HG03378 (cell line): ENCODE measurements around the gene KCND2.

Experiments
- ATAC-seq: cut with Tn5 transposase; IDR thresholded peaks from one replicate; pipeline ENCODE4 v1.9.1; 2021; ENCODE audit warnings: mild to moderate bottlenecking, moderate library complexity; ENCODE audit not compliant: unreplicated experiment

KCND2 gene

DNA sequence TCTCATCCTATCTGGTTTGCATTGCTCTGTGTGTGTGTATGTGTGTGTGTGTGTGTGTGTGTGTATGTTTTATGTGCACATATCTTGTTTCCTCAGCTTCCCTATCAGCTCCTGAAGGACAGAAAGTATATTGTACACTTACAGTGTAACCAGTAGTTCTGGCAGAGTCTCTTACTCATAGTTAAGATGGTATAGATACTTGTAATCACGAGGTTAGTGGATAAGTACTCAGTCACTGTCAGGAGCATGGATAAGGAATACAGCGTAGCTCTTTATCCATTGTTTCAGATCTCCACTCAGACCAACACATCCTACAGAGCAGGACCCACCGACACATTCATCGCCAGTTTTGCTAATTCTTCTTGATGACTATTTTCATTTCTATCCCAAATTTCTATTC lies 309.9 kb downstream of the KCND2 start:
- ATAC-seq = no peak

DNA sequence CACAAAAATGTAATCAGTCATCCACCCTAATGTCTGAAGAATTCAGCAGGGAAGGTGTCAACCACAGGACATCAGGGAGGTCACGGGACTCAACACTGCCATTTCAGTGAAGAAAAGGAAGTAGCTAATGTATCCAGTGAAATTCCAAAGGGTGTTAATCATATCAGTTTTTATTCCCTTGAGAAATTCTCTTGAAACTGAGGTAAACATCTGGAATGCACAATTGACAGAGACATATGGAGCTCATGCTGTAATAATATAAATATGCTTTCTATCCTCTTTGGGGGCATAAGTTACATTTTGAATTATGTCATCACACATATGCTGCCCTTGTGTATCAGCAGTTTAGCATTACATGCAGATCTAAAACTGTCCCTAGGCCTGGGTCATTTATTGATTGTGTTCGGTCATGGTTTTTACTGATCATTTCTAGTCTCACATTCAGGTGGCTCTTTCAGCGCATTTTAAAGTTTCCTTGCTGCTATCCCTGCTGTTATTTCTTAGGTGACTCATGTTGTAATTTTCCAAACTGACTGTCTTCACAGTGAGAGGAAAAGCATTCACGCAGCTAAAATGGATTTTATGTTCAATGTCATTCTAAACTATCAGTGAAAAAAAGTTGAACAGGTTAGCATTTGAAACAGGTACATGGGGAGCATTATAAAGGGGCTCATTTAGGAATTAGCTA lies 311.1 kb downstream of the KCND2 start:
- no peak for ATAC-seq

DNA sequence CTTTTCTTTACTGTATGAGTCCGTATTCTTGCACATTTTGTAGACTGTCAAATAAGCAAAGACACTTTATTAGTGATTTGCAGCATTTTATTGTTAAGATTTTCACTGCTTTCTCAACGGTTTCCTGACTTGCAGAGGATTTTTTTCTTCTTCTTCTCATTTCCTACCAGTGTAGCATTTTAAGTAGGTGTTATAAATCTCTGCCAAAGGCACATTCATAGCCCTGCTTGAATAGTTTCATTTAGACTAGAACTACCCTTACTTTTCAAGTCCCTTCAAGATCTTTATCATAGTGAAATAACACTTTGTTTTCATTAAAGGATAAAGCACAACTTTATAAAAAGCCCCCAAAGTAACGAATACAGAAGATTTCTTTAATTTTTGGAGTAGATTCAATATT lies 313.6 kb downstream of the KCND2 start:
- ATAC-seq = no peak

DNA sequence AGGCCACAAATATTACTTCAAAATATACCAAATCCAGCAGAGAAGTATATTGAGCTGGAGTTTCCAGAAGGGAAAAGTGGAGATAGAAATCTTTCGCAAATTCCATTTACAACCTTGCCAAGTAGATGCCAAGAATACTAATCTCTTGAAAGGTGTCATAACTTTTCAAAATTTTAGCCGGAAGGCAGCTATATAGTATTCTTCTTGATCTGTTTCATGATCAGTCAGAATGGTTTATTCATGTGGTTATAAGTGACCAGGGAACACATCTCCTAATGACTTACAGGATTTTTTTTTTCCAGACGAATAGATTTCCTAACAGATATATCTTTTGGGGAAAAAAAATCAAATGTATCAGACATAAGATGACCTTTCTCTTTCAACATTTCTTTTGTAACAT lies 314.3 kb downstream of the KCND2 start:
- ATAC-seq = no peak

DNA sequence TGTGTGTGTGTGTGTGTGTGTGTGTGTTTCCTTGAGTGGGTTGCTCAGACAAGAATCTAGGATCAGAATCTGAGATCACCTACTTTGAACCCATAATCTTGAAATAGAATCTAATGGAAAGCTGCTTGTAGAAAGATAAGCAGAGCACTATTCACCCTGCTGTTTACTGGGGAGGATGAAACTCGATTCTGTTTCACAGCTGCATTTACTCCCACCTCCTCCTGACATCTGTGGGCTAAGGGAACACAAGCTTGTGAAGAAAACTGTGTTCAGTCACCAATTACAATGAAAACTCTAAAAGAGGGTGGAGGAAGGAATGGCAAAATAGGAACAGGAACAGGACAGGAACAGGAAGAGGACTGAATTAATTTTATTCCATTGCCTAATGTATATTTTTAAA lies 315.4 kb downstream of the KCND2 start:
- ATAC-seq = no peak

DNA sequence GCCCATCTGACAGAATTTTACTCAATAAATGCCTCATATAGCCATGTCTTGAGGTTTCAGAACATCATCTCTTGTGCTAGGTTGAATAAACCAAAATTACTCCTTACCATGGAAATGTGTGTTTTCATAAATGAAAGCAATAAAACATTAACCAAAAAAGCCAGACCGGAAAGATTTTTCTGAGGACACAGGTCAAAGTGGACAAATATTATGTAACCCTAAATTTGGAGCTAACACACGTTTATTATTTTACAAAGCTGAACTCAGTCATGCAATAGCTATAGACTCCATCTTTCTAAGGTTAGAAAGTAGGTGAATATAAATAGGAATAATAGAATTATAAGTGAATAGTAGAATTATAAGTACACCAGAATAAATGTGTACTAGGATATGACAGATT lies 315.9 kb downstream of the KCND2 start:
- no peak for ATAC-seq

DNA sequence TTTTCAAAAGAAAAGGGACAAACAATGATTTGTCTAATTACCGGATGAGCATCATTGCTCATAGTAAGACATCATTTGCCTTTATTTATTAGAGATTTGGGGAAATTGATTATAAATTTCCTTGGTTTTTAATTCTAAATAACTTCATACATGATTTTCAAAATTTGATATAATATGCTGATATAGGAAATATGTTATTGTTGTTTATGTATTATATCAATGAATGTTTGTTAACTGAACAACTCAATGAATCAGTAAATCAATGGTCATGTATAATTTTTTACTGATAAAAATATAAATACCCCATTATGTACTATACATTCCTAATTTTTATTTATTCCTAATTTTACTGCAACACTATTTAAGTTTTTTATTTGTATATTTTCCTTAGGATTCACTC lies 327.6 kb downstream of the KCND2 start:
- ATAC-seq = no peak

DNA sequence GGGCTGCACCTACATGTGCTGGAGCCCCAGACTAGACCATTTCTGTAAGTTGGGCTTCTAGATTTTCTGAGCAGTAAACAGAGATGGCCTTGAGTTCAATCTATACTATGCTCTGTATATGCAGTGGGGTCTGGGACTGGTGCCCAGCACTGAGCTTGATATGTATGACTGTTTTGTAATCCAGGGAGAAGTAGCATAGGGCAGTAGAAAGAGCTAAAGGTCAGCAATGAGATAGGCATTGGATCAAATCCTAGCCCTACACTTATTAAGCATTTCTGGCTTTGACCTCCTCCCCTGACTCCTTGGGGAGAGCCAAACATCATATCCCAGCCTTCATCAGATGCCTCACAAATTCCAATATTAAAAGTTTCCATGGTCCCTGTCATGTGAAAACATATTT lies 330.4 kb downstream of the KCND2 start:
- no peak for ATAC-seq

DNA sequence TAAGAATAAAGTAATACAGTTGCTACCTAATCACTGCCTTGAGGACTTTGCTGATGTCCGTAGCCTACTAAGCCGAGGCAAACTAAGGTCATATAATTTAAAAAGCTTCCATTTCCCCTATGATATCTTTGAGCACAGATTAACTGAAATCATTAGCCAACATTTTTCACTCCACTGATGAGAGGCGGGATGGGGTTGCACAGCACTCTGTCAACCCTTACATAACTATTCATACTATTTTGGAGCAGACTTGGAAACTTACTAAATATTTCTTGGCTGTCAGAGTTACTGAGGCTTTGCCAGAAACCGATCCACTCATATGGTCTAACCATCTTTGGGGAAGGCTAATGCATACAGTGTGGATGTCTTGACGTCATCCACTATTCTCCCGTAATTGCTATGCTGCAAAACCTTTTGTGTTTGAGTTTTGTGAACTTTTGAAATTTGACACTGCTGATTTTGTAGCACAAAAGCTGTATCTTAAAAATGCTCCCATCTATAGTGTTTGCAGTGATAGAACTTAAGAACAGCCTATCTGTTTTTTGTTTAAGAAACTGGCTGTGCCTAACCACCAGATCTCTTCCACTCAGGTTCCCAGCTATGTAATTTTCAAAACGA lies 336.3 kb downstream of the KCND2 start:
- no peak for ATAC-seq

DNA sequence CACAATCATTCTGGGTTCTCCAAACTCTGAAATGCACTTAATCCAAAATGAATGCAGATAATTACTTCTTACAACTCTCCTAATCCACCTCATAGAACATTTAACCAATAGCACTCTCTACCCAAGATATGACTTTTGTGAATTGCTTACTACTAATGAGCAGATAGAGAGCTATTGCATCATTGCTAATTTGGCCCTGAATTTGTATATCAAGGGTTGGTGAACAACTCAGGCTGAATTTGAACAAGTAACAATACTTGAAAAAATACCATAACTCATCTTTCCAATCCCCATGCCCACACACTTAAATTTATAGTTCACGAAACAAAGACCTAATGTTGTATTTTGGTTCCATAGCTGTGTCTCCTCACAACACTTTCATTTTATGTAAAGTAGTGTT lies 339.0 kb downstream of the KCND2 start:
- ATAC-seq = no peak

DNA sequence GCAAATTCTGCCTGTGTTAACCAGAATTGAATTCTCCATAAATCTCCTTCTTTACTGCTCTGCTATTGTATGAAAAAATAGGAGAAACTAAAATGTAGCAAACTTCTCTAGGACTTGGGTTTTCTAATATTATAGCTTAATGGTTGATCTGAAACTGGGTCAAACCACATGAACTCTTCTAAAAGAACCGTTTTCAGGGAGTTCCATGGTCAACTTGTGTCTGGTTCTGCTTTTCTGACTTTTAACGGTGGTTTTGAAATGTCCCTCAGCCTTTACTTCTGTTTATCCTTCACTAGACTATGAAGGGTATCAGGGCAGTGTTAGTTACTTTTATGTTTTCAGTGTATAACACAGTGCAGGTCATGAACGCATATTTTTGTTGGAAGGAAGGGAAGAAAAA lies 342.7 kb downstream of the KCND2 start:
- ATAC-seq = peak; percentile 49

DNA sequence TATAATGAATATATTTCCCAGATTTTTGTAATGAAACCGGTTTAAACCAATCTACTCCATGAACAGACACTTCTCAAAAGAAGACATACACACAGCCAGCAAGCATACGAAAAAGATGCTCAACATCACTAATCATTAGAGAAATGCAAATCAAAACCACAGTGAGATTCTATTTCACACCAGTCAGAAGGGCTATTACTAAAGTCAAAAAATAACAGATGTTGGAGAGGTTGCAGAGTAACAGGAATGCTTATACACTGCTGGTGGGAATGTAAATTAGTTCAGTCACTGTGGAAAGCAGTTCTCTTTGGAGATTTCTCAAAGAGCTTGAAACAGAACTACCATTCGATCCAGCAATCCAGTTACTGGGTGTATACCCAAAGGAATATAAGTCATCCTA lies 344.3 kb downstream of the KCND2 start:
- ATAC-seq = peak; percentile 51

DNA sequence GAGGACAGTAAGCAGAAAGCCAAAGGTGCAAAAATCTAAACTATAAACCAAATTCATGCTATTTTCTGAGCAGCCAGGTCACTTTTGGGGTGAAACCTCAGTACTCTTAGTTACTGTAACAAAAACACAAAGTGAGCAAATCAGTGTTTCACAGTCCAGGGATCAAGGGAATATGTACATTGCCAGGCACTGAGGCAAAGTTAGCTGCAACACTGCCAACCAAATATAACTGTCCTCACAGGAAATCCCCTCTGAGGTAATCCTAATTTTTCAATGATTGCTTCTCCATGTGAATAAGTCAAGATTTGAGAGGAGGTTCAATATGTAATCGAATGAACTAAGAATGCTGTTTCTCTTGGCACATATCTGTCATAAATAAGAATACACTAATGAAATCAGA lies 355.3 kb downstream of the KCND2 start:
- ATAC-seq = no peak

DNA sequence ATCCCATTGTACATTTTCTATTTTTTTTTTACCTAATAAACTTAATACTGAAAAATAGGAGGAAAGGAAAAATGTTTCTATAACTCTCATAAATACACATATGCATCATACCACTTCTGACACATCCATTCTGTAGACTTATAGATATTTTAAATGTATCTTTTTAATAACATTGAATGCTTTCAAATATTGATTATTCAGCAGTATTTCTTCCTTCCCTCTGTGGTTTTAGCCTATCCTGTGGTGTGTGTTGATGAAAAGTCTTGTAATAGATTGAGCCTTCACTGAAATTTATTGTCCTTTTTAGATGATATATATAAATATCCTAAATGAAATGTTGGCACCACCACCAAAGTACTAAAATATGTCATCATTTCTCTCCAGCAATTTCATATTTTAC lies 366.9 kb downstream of the KCND2 start:
- ATAC-seq = no peak

DNA sequence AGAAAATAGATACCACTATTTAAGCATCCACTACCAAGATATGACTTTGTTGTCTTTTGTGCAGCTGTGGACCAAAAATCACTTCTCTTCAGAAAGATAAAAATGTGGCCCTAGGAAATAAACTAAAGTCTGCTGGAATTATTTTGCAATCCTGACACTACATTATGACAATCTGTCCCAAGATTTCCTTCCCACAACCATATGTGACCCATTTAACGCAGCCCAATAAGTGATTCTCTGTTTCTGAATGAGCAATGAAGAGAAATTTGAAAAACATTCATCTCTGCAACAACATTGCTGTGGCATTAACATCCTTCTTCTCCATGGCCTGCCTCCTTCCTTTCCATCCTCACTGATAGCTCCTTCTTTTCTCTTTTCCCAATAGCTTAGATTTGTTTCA lies 373.0 kb downstream of the KCND2 start:
- no peak for ATAC-seq

DNA sequence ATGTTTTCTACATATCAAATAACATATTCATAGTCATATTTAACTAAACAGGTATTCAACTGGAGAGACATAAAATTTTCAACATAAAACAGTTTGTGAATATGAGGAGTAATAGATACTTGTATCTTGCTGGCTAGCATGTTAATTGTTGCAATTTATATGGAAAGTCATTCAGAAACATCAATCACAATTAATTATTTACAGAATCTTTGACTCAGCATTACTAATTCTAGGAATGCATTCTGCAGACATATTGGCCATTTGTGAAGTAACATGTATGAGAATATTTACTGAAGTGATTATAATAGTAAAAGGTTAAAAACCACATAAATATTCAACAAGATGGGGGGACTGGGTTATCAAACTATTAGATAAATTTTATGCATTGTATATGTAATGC lies 381.3 kb downstream of the KCND2 start:
- no peak for ATAC-seq

DNA sequence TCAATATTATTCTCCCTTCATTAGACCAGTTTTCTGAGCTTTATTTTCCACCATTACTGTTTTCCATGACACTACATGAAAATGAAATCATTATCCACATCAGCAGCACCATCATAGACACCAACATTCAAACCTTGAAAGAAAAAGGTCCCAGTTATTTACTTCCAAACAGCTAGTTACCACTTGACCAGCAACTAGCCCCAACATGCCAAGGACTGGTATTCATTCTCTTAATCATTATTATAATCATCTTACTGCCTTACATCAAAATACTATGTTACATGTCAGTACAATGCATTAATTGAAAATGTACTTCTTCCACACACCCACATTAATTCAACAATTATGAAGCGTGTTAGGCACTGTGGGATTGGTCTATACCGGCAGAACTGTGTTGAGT lies 385.5 kb downstream of the KCND2 start:
- no peak for ATAC-seq

DNA sequence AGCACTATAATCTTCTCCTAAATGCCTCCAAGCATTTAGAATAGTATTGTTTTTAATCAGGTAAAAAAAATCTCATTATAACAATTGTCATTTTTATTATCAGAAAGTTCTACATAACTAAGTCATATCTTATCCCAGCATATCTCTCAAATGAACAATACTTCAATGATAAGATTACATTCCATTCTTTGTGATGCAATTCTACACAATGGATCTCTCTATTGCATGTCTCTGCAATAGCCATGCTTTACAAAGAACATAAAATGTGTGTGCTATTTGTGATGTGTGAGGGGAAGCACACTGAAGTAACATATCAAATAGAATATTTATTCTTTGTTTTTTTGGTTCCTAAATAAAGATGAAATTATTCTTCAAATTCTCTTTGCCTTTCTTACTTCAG lies 389.3 kb downstream of the KCND2 start:
- no peak for ATAC-seq

DNA sequence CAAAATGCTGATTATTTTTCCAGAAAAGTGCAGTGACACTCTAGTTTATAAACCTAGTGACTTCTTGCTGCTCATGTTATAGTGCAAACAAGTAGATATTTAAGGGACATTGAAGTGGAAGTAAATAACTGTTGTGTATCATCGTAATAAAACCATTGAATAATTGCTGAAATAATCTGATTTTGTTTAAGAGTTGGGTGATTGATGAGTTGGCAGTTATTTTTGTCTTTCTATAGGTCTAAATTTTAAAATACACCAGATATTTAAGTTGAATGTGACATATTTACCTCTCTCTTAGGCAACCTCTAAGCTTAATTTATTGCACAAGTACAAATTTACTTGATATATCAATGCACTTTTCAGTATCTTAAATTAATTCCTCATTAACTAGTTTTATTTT lies 392.1 kb downstream of the KCND2 start:
- no peak for ATAC-seq

DNA sequence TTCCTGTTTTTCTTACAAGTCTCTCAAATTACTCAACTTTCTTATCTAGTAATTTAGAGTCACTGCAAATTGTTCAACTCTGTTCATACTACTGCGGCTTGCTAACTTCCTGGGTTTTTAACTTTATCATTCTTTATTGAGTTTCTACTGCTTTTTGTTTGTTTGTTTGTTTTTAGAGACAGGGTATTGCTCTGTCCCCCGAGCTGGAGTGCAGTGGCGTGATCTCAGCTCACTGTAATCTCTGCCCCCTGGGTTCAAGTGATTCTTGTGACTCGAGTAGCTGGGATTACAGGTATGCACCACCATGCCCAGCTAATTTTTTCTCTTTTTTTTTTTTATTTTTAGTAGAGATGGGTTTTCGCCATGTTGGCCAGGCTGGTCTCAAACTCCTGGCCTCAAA lies 402.1 kb downstream of the KCND2 start:
- no peak for ATAC-seq

DNA sequence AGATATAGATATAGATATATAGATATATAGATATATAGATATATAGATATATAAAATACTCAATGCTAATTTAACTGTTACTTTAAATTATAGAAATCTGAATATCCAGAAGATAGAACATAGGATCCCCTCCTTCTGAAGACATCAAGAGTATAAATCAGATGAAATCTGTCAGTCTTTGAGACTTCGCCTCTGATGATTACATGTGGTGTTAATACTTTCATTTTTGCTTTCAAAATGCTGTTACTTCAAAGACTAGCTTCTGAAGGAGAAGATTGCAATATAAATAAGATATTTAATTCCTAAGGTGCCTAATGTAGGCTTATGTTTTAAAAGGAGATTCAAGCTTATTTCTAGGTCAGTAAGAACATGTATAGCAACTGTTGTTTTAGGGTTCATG lies 404.6 kb downstream of the KCND2 start:
- ATAC-seq = no peak

DNA sequence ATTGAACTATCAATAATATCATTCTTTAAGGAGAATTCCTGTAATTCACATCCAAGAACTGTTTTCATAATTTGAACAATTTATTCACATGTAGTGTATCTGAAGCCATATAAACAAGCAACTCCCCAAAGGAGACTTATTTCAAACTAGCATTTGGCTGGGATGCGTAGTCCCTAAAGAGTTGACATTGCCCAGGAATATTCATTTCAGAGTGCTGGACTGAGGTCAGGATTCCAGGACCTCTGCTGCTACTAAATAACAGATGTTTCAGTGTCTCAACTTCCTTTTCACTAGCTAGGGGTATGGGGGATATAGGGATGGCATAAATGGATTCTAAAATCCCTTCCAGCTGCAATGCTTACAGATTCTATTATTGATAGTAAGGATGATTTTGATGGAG lies 408.0 kb downstream of the KCND2 start:
- no peak for ATAC-seq

DNA sequence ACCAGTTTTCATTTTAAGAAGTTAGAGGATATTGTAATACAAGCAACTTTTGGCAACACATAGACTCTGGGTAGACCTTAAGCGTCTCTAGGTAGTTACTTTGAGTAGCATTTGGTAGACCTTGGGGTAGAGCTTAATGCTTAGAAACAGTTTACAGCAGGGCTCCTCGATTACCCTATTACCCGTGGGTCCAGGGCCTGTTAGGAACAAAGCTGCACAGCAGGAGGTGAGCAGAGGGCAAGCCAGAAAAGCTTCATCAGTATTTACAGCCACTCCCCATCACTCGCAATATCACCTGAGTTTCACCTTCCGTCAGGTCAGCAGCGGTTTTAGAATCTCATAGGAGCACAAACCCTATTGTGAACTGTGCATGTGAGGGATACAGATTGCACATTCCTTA lies 411.5 kb downstream of the KCND2 start:
- ATAC-seq = no peak
